AG08396 (cell line): Measurements from ENCODE around the gene CYP2D6.
"Not testable (repeated sequence)": the region's sequence is repeated elsewhere in the genome, so short reads cannot be mapped to it uniquely, and the experiment has no call there.

Source experiments
- DNase-seq: peaks from one replicate; pipeline ENCODE4 v3.0.0; 2012; ENCODE audit warnings: low spot score, mixed read lengths

CYP2D6 gene

DNA sequence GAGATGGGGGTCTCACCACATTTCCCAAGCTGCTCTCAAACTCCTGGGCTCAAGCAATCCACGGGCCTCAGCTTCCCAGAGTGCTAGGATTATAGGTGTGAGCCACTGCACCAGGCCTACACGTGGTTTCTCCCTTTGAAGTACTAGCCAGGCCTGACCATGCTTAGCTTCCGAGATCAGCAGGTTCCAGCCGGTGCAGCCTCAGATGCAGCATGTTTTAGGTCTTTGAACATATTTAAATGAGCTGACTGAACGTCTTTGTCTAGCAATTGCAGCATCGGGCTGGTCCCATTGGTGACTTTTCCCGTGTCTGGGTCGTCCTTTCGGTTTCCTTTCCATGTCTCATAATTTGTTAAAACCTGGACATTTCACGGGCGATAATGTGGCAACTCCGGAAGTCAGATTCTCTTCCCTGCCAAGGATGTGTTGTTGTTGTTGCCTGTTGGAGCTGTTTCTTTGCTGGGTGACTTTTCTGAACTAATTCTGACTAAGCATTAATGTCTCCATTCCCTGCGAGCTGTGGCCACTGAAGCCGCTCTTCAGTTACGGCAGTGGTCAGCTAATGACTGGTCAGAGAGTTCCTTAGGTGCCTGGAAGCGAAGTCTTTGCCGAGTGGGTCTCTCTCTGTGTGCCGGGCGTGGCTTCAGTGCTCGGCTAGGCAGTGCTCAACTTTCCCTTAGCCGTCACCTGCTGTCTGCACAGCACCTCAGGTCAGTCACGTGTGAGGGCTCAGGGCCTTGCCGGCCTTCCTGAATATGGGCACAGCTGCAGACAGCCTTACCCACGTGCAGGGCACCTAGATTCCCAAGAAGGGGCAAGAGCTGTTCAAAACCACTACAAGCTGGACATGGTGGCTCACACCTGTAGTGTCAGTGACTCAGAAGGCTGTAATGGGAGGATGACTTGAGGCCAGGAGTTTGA is 3.8 kb upstream of the CYP2D6 start:
- DNase-seq: no peak

DNA sequence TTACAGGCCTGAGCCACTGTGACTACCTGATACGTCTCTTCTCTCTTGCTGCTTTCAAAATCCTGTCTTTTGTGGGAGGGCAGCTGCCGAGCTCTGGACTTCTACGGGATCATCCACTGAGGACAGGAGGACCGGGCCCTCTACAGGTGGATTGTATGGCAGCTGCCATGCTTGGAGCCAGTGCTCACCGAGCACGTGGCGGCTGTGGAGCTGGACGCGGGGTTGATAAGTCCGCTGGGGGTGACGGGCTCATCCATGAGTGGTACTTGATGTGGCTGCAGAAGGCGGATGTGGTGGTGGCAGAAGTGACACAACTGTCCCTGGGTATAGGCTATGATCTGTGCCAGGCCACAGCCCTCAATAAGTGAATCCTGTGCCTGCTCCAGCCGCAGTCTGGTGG is 1.8 kb upstream of the CYP2D6 start:
- DNase-seq: no peak

DNA sequence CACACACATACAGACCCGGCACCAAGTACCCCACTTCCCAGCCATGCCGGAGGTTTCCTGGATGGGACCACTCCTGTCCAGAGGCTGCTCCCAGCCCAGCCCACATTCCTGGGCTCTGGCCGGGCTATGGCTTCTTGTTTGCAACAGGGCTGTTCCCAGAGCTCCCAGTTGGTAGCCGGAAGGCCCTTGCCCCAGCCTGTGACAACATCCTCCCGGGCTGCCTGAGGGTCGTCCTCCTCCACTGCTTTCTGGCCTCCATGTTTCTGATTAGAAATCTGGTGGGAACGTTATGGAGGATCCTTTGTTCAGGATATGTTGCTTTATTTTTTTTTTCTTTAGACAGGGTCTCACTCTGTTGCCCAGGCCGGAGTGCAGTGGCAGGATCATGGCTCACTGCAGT is 952 bp upstream of the CYP2D6 start:
- DNase-seq: no peak

DNA sequence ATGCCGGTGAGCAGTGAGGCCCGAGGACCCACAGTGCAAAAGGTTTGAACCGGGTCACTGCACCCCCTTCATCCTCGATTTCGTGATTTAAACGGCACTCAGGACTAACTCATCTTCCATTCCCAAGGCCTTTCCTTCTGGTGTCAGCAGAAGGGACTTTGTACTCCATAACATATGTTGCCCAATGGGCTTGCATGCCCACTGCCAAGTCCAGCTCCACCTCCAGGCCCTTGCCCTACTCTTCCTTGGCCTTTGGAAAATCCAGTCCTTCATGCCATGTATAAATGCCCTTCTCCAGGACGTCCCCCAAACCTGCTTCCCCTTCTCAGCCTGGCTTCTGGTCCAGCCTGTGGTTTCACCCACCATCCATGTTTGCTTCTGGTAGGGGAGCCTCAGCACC is 428 bp downstream of the CYP2D6 start:
- not testable (repeated sequence) for DNase-seq

DNA sequence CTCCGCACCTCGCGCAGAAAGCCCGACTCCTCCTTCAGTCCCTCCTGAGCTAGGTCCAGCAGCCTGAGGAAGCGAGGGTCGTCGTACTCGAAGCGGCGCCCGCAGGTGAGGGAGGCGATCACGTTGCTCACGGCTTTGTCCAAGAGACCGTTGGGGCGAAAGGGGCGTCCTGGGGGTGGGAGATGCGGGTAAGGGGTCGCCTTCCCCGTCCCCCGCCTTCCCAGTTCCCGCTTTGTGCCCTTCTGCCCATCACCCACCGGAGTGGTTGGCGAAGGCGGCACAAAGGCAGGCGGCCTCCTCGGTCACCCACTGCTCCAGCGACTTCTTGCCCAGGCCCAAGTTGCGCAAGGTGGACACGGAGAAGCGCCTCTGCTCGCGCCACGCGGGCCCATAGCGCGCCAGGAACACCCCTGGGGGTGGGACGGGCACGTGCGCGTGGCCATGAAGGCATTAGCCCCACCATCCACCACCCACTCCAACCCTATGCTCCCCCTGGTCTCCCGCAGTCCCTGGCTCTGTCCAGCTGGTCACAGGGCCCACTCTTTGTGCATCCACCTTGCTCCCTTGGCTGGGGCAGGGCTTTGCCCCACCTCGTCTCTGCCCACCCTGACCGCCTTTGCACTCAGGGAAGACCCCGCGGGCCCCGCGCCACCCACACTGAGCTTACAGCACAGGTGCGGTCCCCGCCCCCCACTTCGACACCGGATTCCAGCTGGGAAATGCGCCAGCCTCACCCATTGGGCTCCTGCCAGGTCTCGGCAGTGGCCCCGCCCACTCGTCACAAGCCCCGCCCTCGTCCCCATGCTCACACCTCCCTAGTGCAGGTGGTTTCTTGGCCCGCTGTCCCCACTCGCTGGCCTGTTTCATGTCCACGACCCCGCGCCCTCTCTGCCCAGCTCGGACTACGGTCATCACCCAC is 1.6 kb downstream of the CYP2D6 start:
- peak; percentile 41 for DNase-seq

DNA sequence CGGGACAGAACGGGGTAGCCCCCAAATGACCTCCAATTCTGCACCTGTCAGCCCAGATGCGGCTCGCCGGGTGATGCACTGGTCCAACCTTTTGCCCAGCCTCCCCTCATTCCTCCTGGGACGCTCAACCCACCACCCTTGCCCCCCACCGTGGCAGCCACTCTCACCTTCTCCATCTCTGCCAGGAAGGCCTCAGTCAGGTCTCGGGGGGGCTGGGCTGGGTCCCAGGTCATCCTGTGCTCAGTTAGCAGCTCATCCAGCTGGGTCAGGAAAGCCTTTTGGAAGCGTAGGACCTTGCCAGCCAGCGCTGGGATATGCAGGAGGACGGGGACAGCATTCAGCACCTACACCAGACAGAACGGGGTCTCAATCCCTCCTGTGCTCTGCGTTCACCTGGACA is 2.6 kb downstream of the CYP2D6 start:
- not testable (repeated sequence) for DNase-seq

DNA sequence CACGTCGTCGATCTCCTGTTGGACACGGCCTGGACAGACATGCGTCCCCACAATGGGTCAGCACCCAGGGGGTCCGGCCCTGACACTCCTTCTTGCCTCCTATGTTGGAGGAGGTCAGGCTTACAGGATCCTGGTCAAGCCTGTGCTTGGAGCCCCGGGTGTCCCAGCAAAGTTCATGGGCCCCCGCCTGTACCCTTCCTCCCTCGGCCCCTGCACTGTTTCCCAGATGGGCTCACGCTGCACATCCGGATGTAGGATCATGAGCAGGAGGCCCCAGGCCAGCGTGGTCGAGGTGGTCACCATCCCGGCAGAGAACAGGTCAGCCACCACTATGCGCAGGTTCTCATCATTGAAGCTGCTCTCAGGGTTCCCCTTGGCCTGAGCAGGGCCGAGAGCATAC is 3.0 kb downstream of the CYP2D6 start:
- no peak for DNase-seq

DNA sequence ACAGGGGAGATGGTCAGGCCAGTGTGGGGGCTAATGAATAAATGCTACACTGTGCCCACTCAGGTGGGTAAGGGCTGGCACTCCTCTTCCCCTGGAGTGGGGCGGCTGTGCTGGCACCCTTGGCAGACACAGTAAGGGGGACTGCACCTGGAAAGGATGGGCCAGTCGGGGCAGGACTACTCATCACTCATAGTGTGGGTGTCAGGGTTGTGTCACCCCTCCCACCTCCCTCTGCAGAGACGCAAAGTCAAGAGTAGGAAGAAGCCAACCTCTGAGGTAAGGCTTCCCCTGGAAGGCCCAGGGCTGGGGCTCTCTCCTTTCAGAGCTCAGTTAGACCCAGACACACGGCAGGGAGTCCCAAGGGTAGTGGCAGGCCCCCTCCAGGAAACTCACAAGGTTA is 7.1 kb downstream of the CYP2D6 start:
- DNase-seq: not testable (repeated sequence)

DNA sequence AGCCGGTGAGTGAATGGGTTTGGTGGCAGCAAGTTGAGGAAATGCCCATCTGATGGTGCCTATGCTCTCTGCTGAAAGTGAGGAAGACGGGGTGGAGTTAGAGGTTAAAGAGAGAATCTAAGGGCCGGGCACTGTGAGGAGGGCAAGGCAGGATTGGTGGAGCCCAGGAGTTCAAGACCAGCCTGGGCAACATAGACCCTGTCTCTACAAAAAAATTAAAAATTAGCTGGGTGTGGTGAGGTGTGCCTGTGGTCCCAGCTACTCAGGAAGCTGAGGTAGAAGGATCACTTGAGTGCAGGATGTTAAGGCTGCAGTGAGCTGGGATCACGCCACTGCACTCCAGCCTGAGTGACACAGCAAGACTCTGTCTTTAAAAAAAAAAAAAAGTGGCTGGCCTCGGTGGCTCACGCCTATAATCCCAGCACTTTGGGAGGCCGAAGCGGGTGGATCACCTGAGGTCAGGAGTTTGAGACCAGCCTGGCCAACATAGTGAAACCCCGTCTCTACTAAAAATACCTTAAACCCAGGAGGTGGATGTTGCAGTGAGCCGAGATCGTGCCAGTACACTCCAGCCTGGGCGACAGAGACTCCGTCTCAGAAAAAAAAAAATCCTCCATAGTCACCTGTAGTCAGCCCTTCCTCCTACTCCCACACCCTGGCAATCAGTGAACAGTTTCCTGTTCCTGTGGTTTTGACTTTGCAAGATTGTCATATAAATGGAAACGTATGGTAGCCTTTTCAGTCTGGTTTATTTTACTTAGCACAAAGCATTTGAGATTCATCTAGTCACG is 10.2 kb downstream of the CYP2D6 start:
- DNase-seq: not testable (repeated sequence)

DNA sequence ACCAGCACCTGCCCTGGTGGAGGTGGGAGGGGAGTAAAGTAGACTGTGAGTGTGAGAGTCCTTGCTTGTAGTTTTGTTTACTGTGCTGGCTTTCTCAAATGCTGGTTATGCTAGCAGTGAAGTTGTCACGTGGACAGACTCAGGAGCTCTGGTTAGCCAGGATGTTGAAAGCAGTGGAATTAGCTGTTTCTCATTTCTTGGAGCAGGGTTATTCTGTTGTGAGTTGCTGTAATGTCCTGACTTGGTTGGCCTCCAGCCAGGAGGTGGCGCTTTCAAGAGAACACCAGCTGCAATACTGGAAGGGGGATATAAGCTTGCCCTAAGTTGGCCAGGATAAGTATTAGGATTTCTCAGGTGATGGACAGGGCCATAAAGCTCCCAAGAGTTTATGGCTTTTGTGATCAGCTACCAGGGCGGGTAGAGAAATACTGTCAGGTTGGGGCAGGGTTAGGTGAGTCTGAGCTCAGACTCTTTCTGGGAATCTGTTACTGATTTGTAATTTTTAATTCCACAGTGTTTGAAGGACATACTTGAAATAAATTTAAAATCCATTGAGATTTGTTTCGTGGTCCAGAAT is 13.7 kb downstream of the CYP2D6 start:
- DNase-seq: no peak

DNA sequence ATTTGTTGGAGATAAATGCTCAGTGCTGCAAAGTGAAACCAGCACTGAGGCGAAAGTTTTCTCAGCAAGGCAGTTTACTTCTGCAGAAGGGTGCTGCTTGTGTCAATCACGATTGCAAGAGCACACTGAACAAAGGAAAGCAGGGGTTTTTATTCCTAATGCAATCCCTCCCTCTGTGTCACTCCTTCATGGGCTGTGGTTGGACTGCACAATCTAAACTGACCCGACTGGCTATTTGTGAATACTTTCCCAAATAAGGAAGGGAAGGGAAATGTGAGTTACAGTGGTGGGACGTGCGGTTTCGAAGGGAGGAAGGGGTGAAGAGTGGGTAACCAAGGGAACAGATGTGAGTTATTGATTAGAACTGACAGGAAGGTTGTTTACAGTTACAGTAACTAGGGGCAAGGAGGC is 15.2 kb downstream of the CYP2D6 start:
- not testable (repeated sequence) for DNase-seq

DNA sequence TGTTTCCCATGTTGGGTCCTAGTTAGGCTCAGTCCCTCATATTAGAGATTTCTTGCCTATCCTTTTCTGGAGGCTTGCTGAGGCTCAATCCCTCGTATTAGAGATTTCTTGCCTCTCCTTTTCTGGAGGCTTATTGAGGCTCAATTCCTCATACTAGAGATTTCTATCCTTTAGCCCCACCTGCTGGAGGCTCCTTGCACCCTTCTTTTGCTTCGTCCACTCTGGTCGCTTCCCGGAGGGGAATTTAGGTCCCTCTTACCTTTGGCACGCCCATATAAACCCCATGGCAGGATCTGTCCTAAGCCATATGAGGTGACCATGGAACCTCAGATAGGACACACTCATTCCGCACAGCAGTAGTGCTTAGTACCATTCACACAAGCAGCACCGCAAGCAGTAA is 15.9 kb downstream of the CYP2D6 start:
- DNase-seq: peak; percentile 43

DNA sequence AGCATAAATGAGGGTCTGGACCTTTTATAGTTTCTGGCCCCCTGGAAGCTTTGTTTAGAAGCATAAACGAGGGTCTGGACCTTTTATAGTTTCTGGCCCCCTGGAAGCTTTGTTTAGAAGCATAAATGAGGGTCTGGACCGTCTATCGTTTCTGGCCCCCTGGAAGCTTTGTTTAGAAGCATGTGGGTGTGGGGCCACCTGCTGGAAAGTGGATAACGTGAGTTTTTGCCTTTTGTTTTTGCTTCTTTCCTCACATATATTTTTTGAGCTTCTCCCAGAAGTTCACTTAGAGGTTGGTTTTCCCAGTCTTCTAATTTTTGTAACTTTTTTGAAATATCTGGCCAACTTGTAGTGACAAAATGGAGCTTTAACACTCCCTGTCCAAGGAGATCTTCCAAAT is 17.8 kb downstream of the CYP2D6 start:
- DNase-seq: not testable (repeated sequence)

DNA sequence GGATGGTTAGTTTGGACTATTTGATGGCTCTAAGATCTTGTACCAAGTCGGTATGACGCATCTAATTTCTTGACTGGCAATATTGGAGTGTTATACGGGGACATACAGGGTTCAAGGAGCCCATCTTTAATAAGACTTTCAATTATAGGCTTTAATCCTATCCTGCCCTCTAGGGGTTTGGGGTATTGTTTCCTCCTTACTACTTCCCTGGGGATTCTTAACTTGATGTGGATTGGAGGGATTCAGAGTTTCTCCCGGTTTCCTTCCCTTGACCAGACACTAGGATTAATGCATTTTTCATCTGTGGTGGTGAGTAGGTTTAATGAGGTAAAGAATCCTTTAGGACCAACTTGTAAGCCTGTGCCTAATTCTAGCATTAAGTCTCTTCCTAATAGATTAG is 18.8 kb downstream of the CYP2D6 start:
- DNase-seq: no peak

DNA sequence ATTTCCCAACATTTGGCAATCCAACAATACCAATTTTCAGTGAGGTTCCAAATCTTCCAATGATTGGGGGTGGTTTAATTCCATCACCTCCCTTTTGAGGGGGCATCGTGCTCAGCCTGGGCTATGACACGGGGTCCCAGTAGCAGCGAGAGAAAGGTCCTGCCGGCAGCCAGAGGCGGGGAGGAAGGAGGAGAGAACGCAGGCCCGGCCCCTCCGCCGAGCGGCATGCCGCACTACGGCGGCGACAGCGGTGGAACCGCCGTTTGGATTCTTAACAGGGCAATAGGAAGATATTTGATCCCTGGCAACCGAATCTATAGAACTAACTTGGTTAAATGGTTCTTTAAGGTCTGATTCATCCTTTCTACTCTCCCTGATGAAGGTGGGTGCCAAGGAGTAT is 21.8 kb downstream of the CYP2D6 start:
- DNase-seq: no peak

DNA sequence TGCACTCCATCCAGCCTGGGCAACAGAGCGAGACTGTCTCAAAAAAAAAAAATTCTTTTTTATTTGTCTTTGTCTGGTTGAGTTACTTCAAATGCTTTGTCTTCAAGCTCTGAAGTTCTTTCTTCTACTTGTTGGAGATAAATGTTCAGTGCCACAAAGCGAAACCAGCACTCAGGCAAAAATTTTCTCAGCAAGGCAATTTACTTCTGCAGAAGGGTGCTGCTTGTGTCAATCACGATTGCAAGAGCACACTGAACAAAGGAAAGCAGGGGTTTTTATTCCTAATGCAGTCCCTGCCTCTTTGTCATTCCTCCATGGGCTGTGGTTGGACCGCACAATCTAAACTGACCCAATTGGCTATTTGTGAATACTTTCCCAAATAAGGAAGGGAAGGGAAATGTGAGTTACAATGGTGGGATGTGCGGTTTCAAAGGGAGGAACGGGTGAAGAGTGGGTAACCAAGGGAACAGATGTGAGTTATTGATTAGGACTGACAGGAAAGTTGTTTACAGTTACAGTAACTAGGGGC is 26.2 kb downstream of the CYP2D6 start:
- not testable (repeated sequence) for DNase-seq

DNA sequence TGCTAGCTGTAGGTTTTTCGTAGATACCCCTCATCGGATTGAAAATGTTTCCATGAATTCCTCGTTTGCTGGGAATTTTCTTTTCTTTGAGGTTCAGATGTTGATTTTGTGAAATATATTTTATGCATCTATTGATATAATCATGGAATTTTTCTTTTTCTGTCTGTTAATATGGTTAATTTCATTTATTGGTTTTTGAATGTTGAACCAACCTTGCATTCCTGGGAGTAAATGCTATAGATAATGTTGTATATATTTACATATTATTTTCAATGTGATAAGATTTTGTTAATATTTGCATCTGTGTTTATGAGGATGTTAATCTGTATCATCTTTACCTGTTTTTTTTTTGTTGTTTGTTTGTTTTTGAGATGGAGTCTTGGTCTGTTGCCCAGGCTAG is 29.4 kb downstream of the CYP2D6 start:
- DNase-seq: no peak

DNA sequence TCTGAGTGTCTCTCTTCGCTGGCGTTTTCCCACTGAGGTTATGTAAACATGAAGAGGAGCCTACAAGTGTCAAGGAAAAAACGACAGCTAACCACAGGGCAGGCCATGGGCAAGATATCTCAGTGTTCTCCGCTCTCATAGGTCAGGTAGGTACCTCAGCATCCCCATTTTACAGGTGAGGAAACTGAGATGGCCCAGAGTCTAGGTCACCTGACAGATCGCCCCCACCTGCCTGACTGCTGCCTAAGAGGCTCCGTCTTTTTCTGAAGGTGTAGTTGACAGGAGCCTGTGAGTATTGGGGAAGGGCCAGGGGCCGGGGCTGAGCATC is 39.2 kb downstream of the CYP2D6 start:
- DNase-seq: no peak

DNA sequence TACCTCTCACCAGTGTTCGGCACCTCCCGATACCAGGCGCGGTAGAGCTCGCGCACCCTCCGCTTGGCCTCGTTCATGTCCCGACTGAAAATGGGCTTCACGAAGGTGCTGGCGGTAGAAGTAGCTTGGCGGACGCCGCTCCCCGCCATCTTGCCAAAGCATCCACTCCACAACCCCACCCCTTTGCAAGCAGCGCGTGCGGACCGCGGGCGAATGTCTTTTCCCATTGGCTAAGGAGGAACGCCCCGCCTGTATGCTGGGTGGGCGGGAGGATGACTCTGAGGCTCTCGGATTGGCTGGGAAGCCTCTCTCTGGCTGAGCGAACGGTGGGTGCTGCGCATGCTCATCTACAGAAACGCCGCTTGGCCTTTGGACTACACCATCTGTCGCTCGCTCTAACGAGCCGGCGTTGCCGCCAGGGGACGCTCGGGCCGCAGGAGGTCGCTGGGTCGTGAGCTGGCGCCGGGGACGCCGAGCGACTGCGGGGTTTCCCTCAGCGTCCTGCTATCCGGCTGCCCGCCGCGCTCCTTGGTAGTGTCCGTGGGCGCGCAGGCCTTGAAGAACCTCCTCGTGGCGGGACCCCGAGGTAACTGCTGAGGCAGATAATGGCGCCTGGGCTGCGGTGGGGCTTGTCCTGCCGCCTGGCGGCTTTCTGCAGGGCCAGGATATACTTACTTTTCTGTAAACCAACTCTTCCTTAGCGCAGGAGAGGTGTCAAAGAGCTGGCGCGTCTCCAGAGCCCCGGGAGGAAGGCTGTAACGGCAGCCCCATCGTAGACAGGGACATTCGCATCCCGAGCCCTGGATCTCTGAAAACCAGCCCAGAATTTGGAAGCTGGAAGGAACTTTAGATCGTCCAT is 39.8 kb downstream of the CYP2D6 start, which contains the start of gene NDUFA6:
NDUFA6 (minus strand) TSS at position 177 of the 859 bp plus-strand sequence; CDS start at position 149, 28 bp downstream.
- DNase-seq: peak; percentile 99

DNA sequence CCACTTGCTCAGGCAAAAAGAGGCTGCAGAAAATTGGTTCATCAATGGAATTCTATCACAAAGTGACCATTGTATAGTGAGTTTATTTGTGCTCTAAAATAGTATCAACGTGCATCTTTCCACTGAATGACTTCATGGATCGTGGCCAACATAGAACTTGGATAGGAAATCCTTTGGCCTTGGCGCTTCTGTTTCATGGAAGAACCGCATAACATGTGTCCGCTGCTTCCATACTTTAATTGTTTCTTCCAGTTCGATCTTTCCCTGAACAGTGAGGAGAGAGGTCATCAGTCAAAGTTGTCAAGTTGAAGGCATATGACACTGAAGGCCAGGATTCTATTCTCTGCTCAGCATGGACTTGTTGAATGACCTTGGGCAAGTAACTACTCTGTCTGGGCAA is 44.6 kb downstream of the CYP2D6 start:
- no peak for DNase-seq
